Measurements from ENCODE around the gene SCN7A. TPM values are rescaled to one million over a fixed set of nuclear protein-coding genes. Genes with fewer than 3 reads are reported as not detected.

The SCN7A gene
- total RNA-seq, 1 donor from 2014 or later: 0.32 TPM

DNA sequence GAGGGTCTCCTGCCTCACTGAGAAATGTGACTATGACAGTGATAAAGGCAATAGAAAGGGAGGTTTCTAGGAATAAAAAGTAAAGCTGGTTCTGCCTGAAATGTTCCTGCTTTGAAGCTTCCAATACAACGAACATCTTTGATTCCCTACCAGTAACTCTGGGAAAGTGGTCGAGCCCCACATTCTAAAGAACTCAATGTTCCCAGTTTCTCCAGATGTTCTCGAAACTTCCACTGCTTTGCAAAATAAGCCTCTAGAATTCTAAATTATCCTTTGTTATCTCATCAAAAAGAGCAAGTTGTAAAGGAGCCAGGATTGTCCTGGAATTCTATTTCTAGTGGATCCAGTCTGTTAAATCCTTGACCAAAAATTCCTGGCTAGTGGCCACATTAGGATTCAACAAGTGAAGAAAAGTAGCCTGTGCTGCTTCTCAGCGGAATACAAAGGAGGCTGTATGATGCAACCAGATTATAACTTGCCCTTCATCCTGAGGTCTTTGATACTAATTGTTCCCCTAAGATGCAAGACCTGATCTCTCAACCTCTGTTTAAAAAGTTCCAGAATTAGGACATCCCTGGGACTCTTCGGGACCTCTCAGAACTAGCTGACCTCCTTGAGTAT lies 8.4 kb downstream of the SCN7A start:
- no peaks in the 10 kb centered on the region for H3K27me3 Mint-ChIP-seq (ENCODE audit: unreplicated experiment)
- DNase-seq: no peak
- TF ChIP-seq, protein P1, sequence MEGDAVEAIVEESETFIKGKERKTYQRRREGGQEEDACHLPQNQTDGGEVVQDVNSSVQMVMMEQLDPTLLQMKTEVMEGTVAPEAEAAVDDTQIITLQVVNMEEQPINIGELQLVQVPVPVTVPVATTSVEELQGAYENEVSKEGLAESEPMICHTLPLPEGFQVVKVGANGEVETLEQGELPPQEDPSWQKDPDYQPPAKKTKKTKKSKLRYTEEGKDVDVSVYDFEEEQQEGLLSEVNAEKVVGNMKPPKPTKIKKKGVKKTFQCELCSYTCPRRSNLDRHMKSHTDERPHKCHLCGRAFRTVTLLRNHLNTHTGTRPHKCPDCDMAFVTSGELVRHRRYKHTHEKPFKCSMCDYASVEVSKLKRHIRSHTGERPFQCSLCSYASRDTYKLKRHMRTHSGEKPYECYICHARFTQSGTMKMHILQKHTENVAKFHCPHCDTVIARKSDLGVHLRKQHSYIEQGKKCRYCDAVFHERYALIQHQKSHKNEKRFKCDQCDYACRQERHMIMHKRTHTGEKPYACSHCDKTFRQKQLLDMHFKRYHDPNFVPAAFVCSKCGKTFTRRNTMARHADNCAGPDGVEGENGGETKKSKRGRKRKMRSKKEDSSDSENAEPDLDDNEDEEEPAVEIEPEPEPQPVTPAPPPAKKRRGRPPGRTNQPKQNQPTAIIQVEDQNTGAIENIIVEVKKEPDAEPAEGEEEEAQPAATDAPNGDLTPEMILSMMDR (IDR thresholded peaks at IDR 0.05; ENCODE audit: partially characterized antibody, unreplicated experiment): no peak
- no peak overlapping the region for H3K4me3 Mint-ChIP-seq (ENCODE audit: unreplicated experiment)
- H3K4me1 Mint-ChIP-seq (ENCODE audit: low read depth, unreplicated experiment): no peaks in the 10 kb centered on the region
- H3K27ac Mint-ChIP-seq (ENCODE audit: unreplicated experiment): no peak overlapping the region
- no peaks in the 10 kb centered on the region for H3K9me3 Mint-ChIP-seq (ENCODE audit: unreplicated experiment)
- H3K36me3 Mint-ChIP-seq (ENCODE audit: unreplicated experiment): no peaks in the 10 kb centered on the region

- no peak overlapping the region for H3K4me3 Mint-ChIP-seq (ENCODE audit: unreplicated experiment)
- H3K36me3 Mint-ChIP-seq (ENCODE audit: unreplicated experiment): no peaks in the 10 kb centered on the region
- no peak for DNase-seq
- no peaks in the 10 kb centered on the region for H3K4me1 Mint-ChIP-seq (ENCODE audit: low read depth, unreplicated experiment)
- H3K27ac Mint-ChIP-seq (ENCODE audit: unreplicated experiment): no peak overlapping the region
- TF ChIP-seq, protein P1 (IDR thresholded peaks at IDR 0.05; ENCODE audit: partially characterized antibody, unreplicated experiment): no peak
- H3K9me3 Mint-ChIP-seq (ENCODE audit: unreplicated experiment): no peaks in the 10 kb centered on the region
- peaks cover 1% of the 10 kb centered on the region for H3K27me3 Mint-ChIP-seq (ENCODE audit: unreplicated experiment)
These were observed 21.7 kb downstream of the SCN7A start for GRCh38 chr2:166472332-166472731.

DNA sequence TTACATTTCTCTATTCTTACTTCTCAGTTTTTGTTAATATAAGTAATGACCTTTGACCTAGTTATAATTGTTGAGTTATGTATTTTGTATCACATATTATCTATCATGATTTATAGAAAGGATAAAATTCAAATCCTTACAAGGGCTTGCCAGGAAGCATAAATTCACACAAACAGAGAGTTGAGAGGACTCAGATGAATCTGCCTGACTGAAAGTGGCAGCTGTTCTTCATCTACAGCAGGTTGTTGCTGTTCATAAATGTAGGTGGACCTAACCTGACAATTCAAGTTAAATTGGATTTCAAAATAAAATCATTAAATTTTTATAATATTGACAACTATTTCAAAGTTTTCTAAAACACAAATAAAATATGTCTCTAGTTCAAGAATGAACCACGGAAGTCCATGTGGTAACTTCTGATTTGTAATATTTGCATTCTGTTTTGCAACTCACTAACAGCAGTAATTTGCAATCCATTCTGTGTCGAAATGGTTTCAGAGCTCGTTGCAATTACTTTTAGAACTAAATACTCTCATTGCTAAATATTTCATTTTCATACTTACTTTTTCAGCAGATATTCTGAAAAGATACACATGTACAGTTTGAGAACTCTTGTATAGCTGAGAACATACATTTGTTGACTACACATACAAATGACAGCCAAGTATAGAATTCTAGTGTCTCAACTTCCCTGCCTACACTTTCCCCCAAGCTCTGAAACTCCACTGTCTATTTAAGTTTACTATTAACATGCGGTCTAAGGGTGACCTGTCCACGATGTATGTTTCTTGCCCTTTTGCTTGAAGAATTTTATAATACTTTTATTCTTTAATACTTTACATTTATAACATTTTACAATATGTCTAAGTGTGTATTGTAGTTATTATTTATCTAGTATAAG lies 25.7 kb downstream of the SCN7A start:
- no peak for DNase-seq
- H3K36me3 Mint-ChIP-seq (ENCODE audit: unreplicated experiment): no peaks in the 10 kb centered on the region
- no peaks in the 10 kb centered on the region for H3K27me3 Mint-ChIP-seq (ENCODE audit: unreplicated experiment)
- H3K4me3 Mint-ChIP-seq (ENCODE audit: unreplicated experiment): no peak overlapping the region
- H3K4me1 Mint-ChIP-seq (ENCODE audit: low read depth, unreplicated experiment): no peaks in the 10 kb centered on the region
- H3K27ac Mint-ChIP-seq (ENCODE audit: unreplicated experiment): no peak overlapping the region
- H3K9me3 Mint-ChIP-seq (ENCODE audit: unreplicated experiment): no peaks in the 10 kb centered on the region
- TF ChIP-seq, protein P1 (IDR thresholded peaks at IDR 0.05; ENCODE audit: partially characterized antibody, unreplicated experiment): no peak

DNA sequence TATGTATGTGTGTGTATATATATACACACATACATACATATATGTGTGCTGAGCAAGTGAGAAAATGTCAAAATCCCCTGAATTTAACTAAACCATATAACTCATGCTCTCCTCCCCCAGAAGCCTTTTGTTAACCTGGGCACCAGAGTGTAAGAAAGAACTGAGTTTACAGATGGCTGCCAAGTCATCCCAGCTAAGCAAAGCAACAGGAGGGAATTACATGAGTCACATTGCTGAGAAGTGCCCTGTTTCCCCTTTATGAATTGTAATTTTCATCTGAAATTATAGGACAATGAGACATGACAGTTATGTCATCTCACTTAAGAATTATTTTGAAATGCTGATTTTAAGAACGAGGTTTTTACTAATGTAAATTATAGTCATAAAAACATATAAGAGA lies 29.9 kb downstream of the SCN7A start:
- Mint-ChIP-seq H3K27me3 (ENCODE audit: unreplicated experiment) (no peaks in the 10 kb centered on the region), H3K27ac (ENCODE audit: unreplicated experiment) (no peak overlapping the region), H3K36me3 (ENCODE audit: unreplicated experiment) (no peaks in the 10 kb centered on the region), H3K9me3 (ENCODE audit: unreplicated experiment) (peaks cover 1% of the 10 kb centered on the region), H3K4me1 (ENCODE audit: low read depth, unreplicated experiment) (no peaks in the 10 kb centered on the region), H3K4me3 (ENCODE audit: unreplicated experiment) (no peak overlapping the region)
- TF ChIP-seq, protein P1 (IDR thresholded peaks at IDR 0.05; ENCODE audit: partially characterized antibody, unreplicated experiment): no peak
- DNase-seq: no peak

DNA sequence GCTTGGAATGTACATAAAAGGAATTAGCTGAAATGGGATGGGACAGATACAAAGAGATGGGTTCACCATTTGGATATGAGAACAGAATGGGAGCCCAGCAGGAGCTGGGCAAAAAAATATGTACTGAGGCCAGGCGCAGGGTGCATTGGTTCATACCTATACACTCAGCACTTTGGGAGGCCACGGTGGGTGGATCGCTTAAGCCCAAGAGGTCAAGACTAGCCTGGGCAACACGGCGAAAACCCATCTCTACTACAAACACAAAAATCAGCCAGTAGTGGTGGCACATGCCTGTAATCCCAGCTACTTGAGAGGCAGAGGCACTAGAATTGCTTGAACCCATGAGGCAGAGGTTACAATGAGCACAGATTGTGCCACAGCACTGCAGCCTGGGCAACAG lies 30.4 kb downstream of the SCN7A start:
- Mint-ChIP-seq H3K4me3 (ENCODE audit: unreplicated experiment) (no peak overlapping the region), H3K36me3 (ENCODE audit: unreplicated experiment) (no peaks in the 10 kb centered on the region), H3K9me3 (ENCODE audit: unreplicated experiment) (peaks cover 1% of the 10 kb centered on the region), H3K27me3 (ENCODE audit: unreplicated experiment) (no peaks in the 10 kb centered on the region), H3K27ac (ENCODE audit: unreplicated experiment) (no peak overlapping the region), H3K4me1 (ENCODE audit: low read depth, unreplicated experiment) (no peaks in the 10 kb centered on the region)
- no peak for DNase-seq
- TF ChIP-seq, protein P1 (IDR thresholded peaks at IDR 0.05; ENCODE audit: partially characterized antibody, unreplicated experiment): no peak
